Smooth muscle cell (in vitro differentiated cells): ENCODE data around the gene CD58. TPM values are rescaled to one million over a fixed set of nuclear protein-coding genes. Genes with fewer than 3 reads are reported as not detected.

Experiments
- DNase-seq: peaks from one replicate; lab custom pipeline; 2025; ENCODE audit not compliant: unreplicated experiment; lab: John Stamatoyannopoulos, UW
- H2AFZ ChIP-seq: fragments of 200-600 bp; sonication (generic); 2 replicates; pipeline ENCODE4 v1.6.0; 2016; ENCODE audit warnings: antibody characterized with exemption, low read depth, mild to moderate bottlenecking
- H3F3A ChIP-seq: fragments of 200-600 bp; sonication (generic); 2 replicates; pipeline ENCODE4 v1.6.0; 2017; ENCODE audit warnings: antibody characterized with exemption, low read depth
- H3K27ac ChIP-seq: fragments of 200-600 bp; sonication (generic); 2 replicates; pipeline ENCODE4 v1.5.1; 2016; ENCODE audit warnings: low read depth, mild to moderate bottlenecking
- H3K27me3 ChIP-seq: fragments of 200-600 bp; sonication (generic); 2 replicates; pipeline ENCODE4 v1.6.1; 2016; ENCODE audit warnings: low read depth, mild to moderate bottlenecking
- H3K36me3 ChIP-seq: fragments of 200-600 bp; sonication (generic); 2 replicates; pipeline ENCODE4 v1.5.1; 2016; ENCODE audit warnings: low read depth
- H3K4me1 ChIP-seq: fragments of 200-600 bp; sonication (generic); 2 replicates; pipeline ENCODE4 v1.5.1; 2016; ENCODE audit warnings: low read depth
- H3K4me2 ChIP-seq: fragments of 200-600 bp; sonication (generic); 2 replicates; pipeline ENCODE4 v1.6.0; 2016; ENCODE audit warnings: mild to moderate bottlenecking
- H3K4me3 ChIP-seq: fragments of 200-600 bp; sonication (generic); 2 replicates; pipeline ENCODE4 v1.5.1; 2016; ENCODE audit warnings: mild to moderate bottlenecking
- H3K79me2 ChIP-seq: fragments of 200-600 bp; sonication (generic); 2 replicates; pipeline ENCODE4 v1.6.0; 2016; ENCODE audit warnings: low read depth, mild to moderate bottlenecking
- H3K9ac ChIP-seq: fragments of 200-600 bp; sonication (generic); 2 replicates; pipeline ENCODE4 v1.6.0; 2016; ENCODE audit warnings: low read depth
- H3K9me3 ChIP-seq: fragments of 200-600 bp; sonication (generic); replicated peaks from 2 replicates; pipeline ENCODE4 v1.5.1; 2016; ENCODE audit warnings: low read depth
- H4K20me1 ChIP-seq: fragments of 200-600 bp; sonication (generic); 2 replicates; pipeline ENCODE4 v1.6.0; 2016; ENCODE audit warnings: low read depth
- CTCF ChIP-seq: fragments of 200-600 bp; sonication (generic); IDR thresholded peaks from 2 replicates; pipeline ENCODE4 v1.5.1; 2017; ENCODE audit warnings: borderline replicate concordance, mild to moderate bottlenecking, antibody characterized with exemption; ENCODE audit not compliant: insufficient read depth, poor library complexity, severe bottlenecking
- WGBS: methylation state at CpG from one replicate; pipeline ENCODE4 v1.1.7; 2016; ENCODE audit warnings: low lambda C conversion rate; 5-methylcytosine and 5-hydroxymethylcytosine counted together
- polyA plus RNA-seq: library from polyadenylated mRNA; unstranded; fragments of >200 nt; fragmentation: Nextera tagmentation; extraction: Ambion mirVana; gene quantifications from 2 replicates; pipeline ENCODE4 v1.2.1, GENCODE V29; 2016
- total RNA-seq: library from RNA; depleted of rRNA; stranded (reverse); fragments of >200 nt; gene quantifications from 2 replicates; pipeline ENCODE4 v1.2.3, GENCODE V29; 2014

Gene CD58
- total and polyA plus RNA-seq, 2 experiments from 2014 or later = 33.5 to 43.8 TPM

GRCh38 chr1:116474921-116475849 is 95.6 kb downstream of the CD58 start:
- H3K79me2 ChIP-seq = no peaks in the 10 kb centered on the region
- no peaks in the 10 kb centered on the region for H3K9me3 ChIP-seq
- no peak overlapping the region for H3K27ac ChIP-seq
- no peaks in the 10 kb centered on the region for H3K27me3 ChIP-seq
- no peaks in the 10 kb centered on the region for H3K36me3 ChIP-seq
- no peak for DNase-seq
- no peaks in the 10 kb centered on the region for H4K20me1 ChIP-seq
- H3K4me2 ChIP-seq = no peak overlapping the region
- no peak for TF ChIP-seq CTCF
- H3K4me1 ChIP-seq = no peaks in the 10 kb centered on the region
- H2AFZ ChIP-seq = no peak overlapping the region
- no peak overlapping the region for H3K4me3 ChIP-seq
- H3F3A ChIP-seq = no peaks in the 10 kb centered on the region
- no peak overlapping the region for H3K9ac ChIP-seq
- WGBS = 85% methylated on average over 14 of the region's 14 CpGs

- no peak for TF ChIP-seq CTCF
- H3K27ac ChIP-seq = no peak overlapping the region
These were observed 98.3 kb downstream of the CD58 start for GRCh38 chr1:116472431-116472961.

DNA sequence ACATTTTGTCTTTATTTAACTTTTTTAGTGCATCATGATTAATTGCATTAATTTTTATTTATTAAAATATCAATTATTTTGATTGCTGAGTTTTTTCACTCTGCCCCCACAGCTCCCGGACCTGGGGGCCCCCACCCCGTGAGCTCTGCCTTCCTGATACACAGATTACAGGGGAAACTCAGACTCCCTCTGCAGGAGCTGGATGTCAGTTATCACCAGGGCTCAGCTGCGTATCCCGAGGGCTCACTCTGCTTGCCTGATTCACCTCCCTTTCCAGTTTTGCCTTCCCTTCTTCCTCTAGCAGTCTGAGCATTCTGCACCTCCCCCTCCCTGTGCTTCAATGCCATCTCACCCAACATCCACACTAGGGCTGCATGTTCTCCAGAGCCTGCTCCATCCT is 99.6 kb downstream of the CD58 start:
- H3K4me3 ChIP-seq = no peak overlapping the region
- H3K4me2 ChIP-seq = no peak overlapping the region
- no peak overlapping the region for H3K27ac ChIP-seq
- H3K9me3 ChIP-seq = no peaks in the 10 kb centered on the region
- peaks cover 3% of the 10 kb centered on the region for H3K4me1 ChIP-seq
- H3F3A ChIP-seq = peaks cover under 1% of the 10 kb centered on the region
- H3K9ac ChIP-seq = no peak overlapping the region
- no peak overlapping the region for H2AFZ ChIP-seq
- H4K20me1 ChIP-seq = no peaks in the 10 kb centered on the region
- WGBS = 35% methylated on average over 4 of the region's 4 CpGs
- no peak for TF ChIP-seq CTCF
- H3K79me2 ChIP-seq = no peaks in the 10 kb centered on the region
- no peaks in the 10 kb centered on the region for H3K27me3 ChIP-seq
- DNase-seq = no peak
- no peaks in the 10 kb centered on the region for H3K36me3 ChIP-seq

More at GRCh38 chr1:116472431-116472961, 98.3 kb downstream of the CD58 start:
- WGBS = 93% methylated on average over 3 of the region's 3 CpGs
- Histone ChIP-seq H3K36me3 (no peaks in the 10 kb centered on the region), H3K9me3 (no peaks in the 10 kb centered on the region), H3K4me1 (no peaks in the 10 kb centered on the region), H3K79me2 (no peaks in the 10 kb centered on the region), H3F3A (no peaks in the 10 kb centered on the region), H3K9ac (no peak overlapping the region), H2AFZ (no peak overlapping the region), H3K27me3 (no peaks in the 10 kb centered on the region), H3K4me3 (no peak overlapping the region), H4K20me1 (no peaks in the 10 kb centered on the region), H3K4me2 (no peak overlapping the region)
- no peak for DNase-seq
